ENCODE data around the gene AMD1. TPM values are rescaled to one million over a fixed set of nuclear protein-coding genes. Genes with fewer than 3 reads are reported as not detected.

Gene AMD1
- total RNA-seq, 2 experiments from 2014 or later, result 74.3 to 90.0 TPM

DNA sequence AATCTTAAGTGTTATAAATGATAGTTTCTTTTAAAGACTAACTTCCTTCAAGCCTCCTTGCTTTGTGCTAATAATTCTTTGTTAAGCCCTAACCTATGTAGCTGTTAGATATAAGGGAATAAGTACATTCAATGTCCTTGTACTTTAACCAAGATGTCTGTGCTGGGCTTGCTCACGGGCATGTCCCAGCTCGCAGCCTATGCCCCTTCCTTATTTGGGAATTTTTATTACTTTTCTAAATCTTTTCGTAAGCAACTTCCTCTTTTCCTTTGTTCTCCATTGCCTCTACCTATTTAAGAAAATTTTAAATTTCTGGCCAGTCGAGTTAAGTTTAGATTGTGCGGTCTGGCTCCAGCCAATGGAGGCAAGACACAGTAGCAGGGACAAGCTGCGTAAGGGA, 33.3 kb upstream of the AMD1 start:
- no peak for DNase-seq (ENCODE audit: low spot score)
- no peak overlapping the region for H3K4me3 ChIP-seq (ENCODE audit: low read depth, low read length, poor library complexity, severe bottlenecking)
- TF ChIP-seq EZH2phosphoT487 (IDR thresholded peaks at IDR 0.05; ENCODE audit: borderline replicate concordance, low read depth, low read length), result no peak
- TF ChIP-seq, protein P1, sequence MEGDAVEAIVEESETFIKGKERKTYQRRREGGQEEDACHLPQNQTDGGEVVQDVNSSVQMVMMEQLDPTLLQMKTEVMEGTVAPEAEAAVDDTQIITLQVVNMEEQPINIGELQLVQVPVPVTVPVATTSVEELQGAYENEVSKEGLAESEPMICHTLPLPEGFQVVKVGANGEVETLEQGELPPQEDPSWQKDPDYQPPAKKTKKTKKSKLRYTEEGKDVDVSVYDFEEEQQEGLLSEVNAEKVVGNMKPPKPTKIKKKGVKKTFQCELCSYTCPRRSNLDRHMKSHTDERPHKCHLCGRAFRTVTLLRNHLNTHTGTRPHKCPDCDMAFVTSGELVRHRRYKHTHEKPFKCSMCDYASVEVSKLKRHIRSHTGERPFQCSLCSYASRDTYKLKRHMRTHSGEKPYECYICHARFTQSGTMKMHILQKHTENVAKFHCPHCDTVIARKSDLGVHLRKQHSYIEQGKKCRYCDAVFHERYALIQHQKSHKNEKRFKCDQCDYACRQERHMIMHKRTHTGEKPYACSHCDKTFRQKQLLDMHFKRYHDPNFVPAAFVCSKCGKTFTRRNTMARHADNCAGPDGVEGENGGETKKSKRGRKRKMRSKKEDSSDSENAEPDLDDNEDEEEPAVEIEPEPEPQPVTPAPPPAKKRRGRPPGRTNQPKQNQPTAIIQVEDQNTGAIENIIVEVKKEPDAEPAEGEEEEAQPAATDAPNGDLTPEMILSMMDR (conservative IDR thresholded peaks at IDR 0.05; ENCODE audit: low read length), result no peak
- H3K4me2 ChIP-seq (ENCODE audit: low read length), result no peak overlapping the region
- no TSS peak for BruUV-seq (replicated peaks)
- no peaks in the 10 kb centered on the region for H3K79me2 ChIP-seq (ENCODE audit: insufficient read depth, low read depth, low read length)
- no peaks in the 10 kb centered on the region for H3K4me1 ChIP-seq (ENCODE audit: insufficient read depth, low read length, poor library complexity, severe bottlenecking)
- no peak overlapping the region for H2AFZ ChIP-seq (ENCODE audit: low read length)
- intact Hi-C loops (cut with micrococcal nuclease; ENCODE audit: unreplicated experiment), result no loop called here
- CTCF ChIA-PET (ENCODE audit: unreplicated experiment), result no interaction called here
- H3K27ac ChIP-seq (ENCODE audit: low read depth, low read length, poor library complexity, severe bottlenecking), result no peak overlapping the region
- H3K36me3 ChIP-seq (ENCODE audit: insufficient read depth, low read length), result no peaks in the 10 kb centered on the region
- H3K9me3 ChIP-seq (ENCODE audit: low read length), result no peaks in the 10 kb centered on the region
- POLR2A ChIA-PET, result no interaction called here
- no peaks in the 10 kb centered on the region for H4K20me1 ChIP-seq (ENCODE audit: insufficient read depth, low read length)
- H3K9me2 ChIP-seq (ENCODE audit: insufficient read depth, low read length), result no peaks in the 10 kb centered on the region

DNA sequence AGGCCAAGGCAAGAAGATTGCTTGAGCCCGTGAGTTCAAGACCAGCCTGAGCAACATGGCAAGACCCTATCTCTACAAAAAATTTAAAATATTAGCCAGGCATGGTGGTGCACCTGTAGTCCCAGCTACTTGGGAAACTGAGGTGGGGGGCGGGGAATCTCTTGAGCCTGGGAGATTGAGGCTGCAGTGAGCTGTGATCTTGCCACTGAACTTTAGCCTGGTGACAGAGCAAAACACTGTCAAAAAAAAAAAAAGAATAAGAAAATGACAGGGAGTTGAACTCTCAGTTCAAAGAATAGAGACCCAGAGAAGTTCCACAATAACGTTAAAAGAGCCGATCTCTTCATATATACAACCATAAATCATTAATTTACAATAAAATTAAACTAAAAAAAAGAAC, 24.8 kb upstream of the AMD1 start:
- ChIA-PET CTCF (ENCODE audit: unreplicated experiment) (no interaction called here), POLR2A (interaction anchor here (0.7 to 0.8 kb wide), 2 partner anchors 15 to 19 kb away, joined by 3 to 4 read pairs; no protein-coding TSS in a partner anchor)
- Histone ChIP-seq H3K9me3 (ENCODE audit: low read length) (no peaks in the 10 kb centered on the region), H3K4me2 (ENCODE audit: low read length) (no peak overlapping the region), H2AFZ (ENCODE audit: low read length) (no peak overlapping the region), H4K20me1 (ENCODE audit: insufficient read depth, low read length) (no peaks in the 10 kb centered on the region), H3K36me3 (ENCODE audit: insufficient read depth, low read length) (no peaks in the 10 kb centered on the region), H3K4me3 (ENCODE audit: low read depth, low read length, poor library complexity, severe bottlenecking) (no peak overlapping the region), H3K79me2 (ENCODE audit: insufficient read depth, low read depth, low read length) (no peaks in the 10 kb centered on the region), H3K27ac (ENCODE audit: low read depth, low read length, poor library complexity, severe bottlenecking) (no peak overlapping the region), H3K9me2 (ENCODE audit: insufficient read depth, low read length) (no peaks in the 10 kb centered on the region), H3K4me1 (ENCODE audit: insufficient read depth, low read length, poor library complexity, severe bottlenecking) (no peaks in the 10 kb centered on the region)
- TF ChIP-seq EZH2phosphoT487 (IDR thresholded peaks at IDR 0.05; ENCODE audit: borderline replicate concordance, low read depth, low read length), result no peak
- TF ChIP-seq, protein P1 (conservative IDR thresholded peaks at IDR 0.05; ENCODE audit: low read length), result no peak
- no peak for DNase-seq (ENCODE audit: low spot score)
- no TSS peak for BruUV-seq (replicated peaks)
- intact Hi-C loops (cut with micrococcal nuclease; ENCODE audit: unreplicated experiment), result no loop called here

DNA sequence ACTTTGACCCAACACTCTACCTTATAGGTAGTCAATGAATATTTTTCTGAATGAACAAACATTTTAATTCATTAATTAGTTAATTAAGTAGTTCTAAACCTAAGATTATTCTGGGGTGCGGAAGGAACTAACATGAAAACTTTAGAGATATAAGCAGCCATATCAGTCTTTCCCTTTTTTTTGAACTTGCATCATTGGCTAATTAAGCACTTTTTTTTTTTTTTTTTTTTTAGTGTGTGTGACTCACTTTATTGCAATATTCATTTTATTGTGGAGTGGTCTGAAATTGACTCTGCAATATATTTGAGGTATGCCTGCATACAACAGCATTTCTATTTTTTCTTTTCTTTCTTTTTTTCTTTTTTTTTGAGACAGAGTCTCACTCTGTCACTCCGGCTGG, 21.8 kb upstream of the AMD1 start:
- Histone ChIP-seq H3K79me2 (ENCODE audit: insufficient read depth, low read depth, low read length) (no peaks in the 10 kb centered on the region), H3K4me3 (ENCODE audit: low read depth, low read length, poor library complexity, severe bottlenecking) (no peak overlapping the region), H3K4me2 (ENCODE audit: low read length) (no peak overlapping the region), H3K36me3 (ENCODE audit: insufficient read depth, low read length) (no peaks in the 10 kb centered on the region), H3K4me1 (ENCODE audit: insufficient read depth, low read length, poor library complexity, severe bottlenecking) (no peaks in the 10 kb centered on the region), H3K9me2 (ENCODE audit: insufficient read depth, low read length) (no peaks in the 10 kb centered on the region), H2AFZ (ENCODE audit: low read length) (no peak overlapping the region), H3K27ac (ENCODE audit: low read depth, low read length, poor library complexity, severe bottlenecking) (no peak overlapping the region), H4K20me1 (ENCODE audit: insufficient read depth, low read length) (no peaks in the 10 kb centered on the region), H3K9me3 (ENCODE audit: low read length) (no peaks in the 10 kb centered on the region)
- TF ChIP-seq, protein P1 (conservative IDR thresholded peaks at IDR 0.05; ENCODE audit: low read length), result no peak
- TF ChIP-seq EZH2phosphoT487 (IDR thresholded peaks at IDR 0.05; ENCODE audit: borderline replicate concordance, low read depth, low read length), result no peak
- no TSS peak for BruUV-seq (replicated peaks)
- intact Hi-C loops (cut with micrococcal nuclease; ENCODE audit: unreplicated experiment), result no loop called here
- DNase-seq (ENCODE audit: low spot score), result no peak
- ChIA-PET POLR2A (no interaction called here), CTCF (ENCODE audit: unreplicated experiment) (no interaction called here)

Measured in OCI-LY7 (cell line).